Right cardiac atrium (tissue), 5 donors: Measurements from ENCODE around the gene ASPHD2. TPM values are rescaled to one million over a fixed set of nuclear protein-coding genes. Genes with fewer than 3 reads are reported as not detected.

Experiments
- ATAC-seq, 2 donors: fragments of 200-7000 bp; cut with Tn5 transposase; one replicate each; pipeline versions ENCODE4 v1.8.0 to v1.9.1; 2020; ENCODE audit warnings: moderate library complexity in 2 of 2, mild to moderate bottlenecking in 1 of 2
- DNase-seq, 3 donors: peaks; one replicate each; pipeline ENCODE4 v3.0.0-alpha.2; 2020
- H3K27ac ChIP-seq: one replicate; pipeline ENCODE4 v1.5.1; 2013; ENCODE audit warnings: mild to moderate bottlenecking, low read length, control low read depth, moderate library complexity
- H3K27me3 ChIP-seq: one replicate; pipeline ENCODE4 v1.6.1; 2013; ENCODE audit not compliant: control insufficient read depth, insufficient read depth
- H3K4me1 ChIP-seq: one replicate; pipeline ENCODE4 v1.6.1; 2013; ENCODE audit warnings: low read length; ENCODE audit not compliant: control insufficient read depth, insufficient read depth
- H3K4me3 ChIP-seq: one replicate; pipeline ENCODE4 v1.5.1; 2013; ENCODE audit warnings: low read length, control low read depth
- H3K9me3 ChIP-seq: one replicate; pipeline ENCODE4 v1.6.1; 2013; ENCODE audit warnings: low read length; ENCODE audit not compliant: control insufficient read depth
- WGBS: extraction: QIAGEN DNeasy Blood & Tissue Kit; methylation state at CpG from one replicate; pipeline ENCODE4 v1.1.7; 2013; 5-methylcytosine and 5-hydroxymethylcytosine counted together
- intact Hi-C, 4 donors: fragments of 100-400 bp; cut with DNase I; formaldehyde crosslinking; loops; one replicate each; pipeline versions ENCODE4 v1.11.0 to v1.14.0; 2022 to 2023
- polyA plus RNA-seq: library from polyadenylated mRNA; stranded (reverse); fragments of 200-250 nt; gene quantifications from one replicate; pipeline ENCODE4 v1.2.3, GENCODE V29; 2013
- total RNA-seq, 4 donors: library from RNA; stranded (reverse); fragmentation: NEBNext Ultra II Directional; extraction: Animal tissue kit (Norgen Biotek cat#: 25700); gene quantifications; one replicate each; pipeline ENCODE4 v1.2.1, GENCODE V29; 2021
- donor health status: healthy with polysubstance abuse.
- donor health status: DM: no; HTN: yes; CAD: no.
- donor health status: DM: no; HTN: no; CAD: no.
- donor health status: DM: no; HTN: yes; CAD: no; lungs with severe emphysema.
- donor health status: DM: yes; HTN: yes; CAD: no.

The ASPHD2 gene
- total and polyA plus RNA-seq, 5 donors = 0.05 to 0.50 (median 0.23) TPM

- DNase-seq = no peak
- no peaks in the 10 kb centered on the region for H3K4me1 ChIP-seq
- no peak overlapping the region for H3K4me3 ChIP-seq
- no peaks in the 10 kb centered on the region for H3K27me3 ChIP-seq
- 65% methylated on average over 3 of the region's 3 CpGs for WGBS
- no peak for ATAC-seq
- no peak overlapping the region for H3K27ac ChIP-seq
- H3K9me3 ChIP-seq = no peaks in the 10 kb centered on the region
- intact Hi-C loops = no loop called here
These were observed 56.8 kb downstream of the ASPHD2 start for GRCh38 chr22:26485806-26486390.

- intact Hi-C loops = no loop called here
- WGBS = 82% methylated on average over 5 of the region's 5 CpGs
These were observed 57.3 kb downstream of the ASPHD2 start for GRCh38 chr22:26486394-26486793.

GRCh38 chr22:26487996-26488395, 58.9 kb downstream of the ASPHD2 start:
- no peaks in the 10 kb centered on the region for H3K9me3 ChIP-seq
- H3K27me3 ChIP-seq = no peaks in the 10 kb centered on the region
- no peak for DNase-seq
- intact Hi-C loops = no loop called here
- no peaks in the 10 kb centered on the region for H3K4me1 ChIP-seq
- H3K27ac ChIP-seq = no peak overlapping the region
- no peak overlapping the region for H3K4me3 ChIP-seq
- no peak for ATAC-seq
- 33% methylated on average over 3 of the region's 3 CpGs for WGBS

More at GRCh38 chr22:26486394-26486793, 57.3 kb downstream of the ASPHD2 start:
- ATAC-seq (no peak), DNase-seq (no peak)
- no peaks in the 10 kb centered on the region for H3K27me3 ChIP-seq
- H3K4me1 ChIP-seq = no peaks in the 10 kb centered on the region
- no peaks in the 10 kb centered on the region for H3K9me3 ChIP-seq
- no peak overlapping the region for H3K27ac ChIP-seq
- H3K4me3 ChIP-seq = no peak overlapping the region

- intact Hi-C loops = no loop called here
- WGBS = 69% methylated on average over 4 of the region's 4 CpGs
These were observed 60.5 kb downstream of the ASPHD2 start for GRCh38 chr22:26489447-26490036.

GRCh38 chr22:26492220-26492619, 63.2 kb downstream of the ASPHD2 start:
- 89% methylated on average over 9 of the region's 9 CpGs for WGBS
- ATAC-seq = no peak
- intact Hi-C loops = no loop called here

More at GRCh38 chr22:26489447-26490036, 60.5 kb downstream of the ASPHD2 start:
- H3K4me3 ChIP-seq = no peak overlapping the region
- H3K27me3 ChIP-seq = no peaks in the 10 kb centered on the region
- H3K27ac ChIP-seq = no peak overlapping the region
- H3K4me1 ChIP-seq = no peaks in the 10 kb centered on the region
- ATAC-seq (no peak), DNase-seq (no peak)
- no peaks in the 10 kb centered on the region for H3K9me3 ChIP-seq

GRCh38 chr22:26494506-26494905, 65.4 kb downstream of the ASPHD2 start:
- intact Hi-C loops = no loop called here
- no peak for ATAC-seq
- Histone ChIP-seq H3K4me1 (no peaks in the 10 kb centered on the region), H3K27ac (no peak overlapping the region), H3K27me3 (no peaks in the 10 kb centered on the region), H3K9me3 (no peaks in the 10 kb centered on the region), H3K4me3 (no peak overlapping the region)
- no peak for DNase-seq

More at GRCh38 chr22:26492220-26492619, 63.2 kb downstream of the ASPHD2 start:
- Histone ChIP-seq H3K9me3 (no peaks in the 10 kb centered on the region), H3K27me3 (no peaks in the 10 kb centered on the region), H3K4me1 (no peaks in the 10 kb centered on the region), H3K27ac (no peak overlapping the region), H3K4me3 (no peak overlapping the region)
- DNase-seq = no peak

Other genes with a start within 250 kb of the ASPHD2 start
- gene HPS4, start 54.5 kb downstream of the ASPHD2 start, total RNA-seq = 10 to 100 TPM; 11.4 to 14.0 (median 12.3) TPM
- 7.4 TPM for gene HPS4, start 54.5 kb downstream of the ASPHD2 start, polyA plus RNA-seq
- 10 to 100 TPM; 20.4 to 25.8 (median 22.3) TPM for gene SRRD, start 54.6 kb downstream of the ASPHD2 start, total RNA-seq
- gene SRRD, start 54.6 kb downstream of the ASPHD2 start, polyA plus RNA-seq = 10.8 TPM
- gene TFIP11, start 83.2 kb downstream of the ASPHD2 start, total RNA-seq = 10 to 100 TPM; 19.8 to 28.7 (median 25.4) TPM
- gene TFIP11, start 83.2 kb downstream of the ASPHD2 start, polyA plus RNA-seq = 15.2 TPM
- gene TPST2, start 160.9 kb downstream of the ASPHD2 start, total RNA-seq = 10 to 100 TPM; 30.5 to 55.2 (median 36.9) TPM
- gene TPST2, start 160.9 kb downstream of the ASPHD2 start, polyA plus RNA-seq = 27.6 TPM
- gene CRYBB1, start 188.8 kb downstream of the ASPHD2 start, total RNA-seq = 1 to 10 TPM in 2 of 4 donors, under 1 TPM in 2; 0.48 to 1.3 (median 0.99) TPM
- gene CRYBB1, start 188.8 kb downstream of the ASPHD2 start, polyA plus RNA-seq = 0.25 TPM
- not detected for gene CRYBA4, start 192.7 kb downstream of the ASPHD2 start, total RNA-seq
- not detected for gene CRYBA4, start 192.7 kb downstream of the ASPHD2 start, polyA plus RNA-seq
- 1 to 10 TPM; 1.3 to 2.7 (median 1.5) TPM for gene MIAT, start 228.3 kb downstream of the ASPHD2 start, total RNA-seq
- 0.45 TPM for gene MIAT, start 228.3 kb downstream of the ASPHD2 start, polyA plus RNA-seq